T-helper 17 cell (primary cell): Measurements from ENCODE around the gene MAN2A1. TPM values are rescaled to one million over a fixed set of nuclear protein-coding genes. Genes with fewer than 3 reads are reported as not detected.
"Not testable (repeated sequence)": the region's sequence is repeated elsewhere in the genome, so short reads cannot be mapped to it uniquely, and the experiment has no call there.

Experiments
- ATAC-seq: fragments of 150-1000 bp; cut with Tn5 transposase; 2 replicates; pipeline ENCODE4 v1.10.0; 2021; ENCODE audit warnings: mild to moderate bottlenecking, moderate library complexity
- DNase-seq, 3 donors: peaks; one replicate each; pipeline versions ENCODE4 v3.0.0 to v3.0.0-alpha.2; 2020 to 2021
- H3K9me3 ChIP-seq: one replicate; pipeline ENCODE4 v1.7.0; 2013; ENCODE audit warnings: low read length, mild to moderate bottlenecking; ENCODE audit not compliant: control insufficient read depth, poor library complexity, severe bottlenecking
- H3K27ac Mint-ChIP-seq: one replicate; pipeline ENCODE4 v1.8.0; 2022; ENCODE audit warnings: mild to moderate bottlenecking, moderate library complexity, mixed read lengths
- H3K27me3 Mint-ChIP-seq: one replicate; pipeline ENCODE4 v1.8.0; 2022; ENCODE audit warnings: mixed read lengths
- H3K36me3 Mint-ChIP-seq: one replicate; pipeline ENCODE4 v1.8.0; 2022; ENCODE audit warnings: low read depth, mixed read lengths
- H3K4me1 Mint-ChIP-seq: one replicate; pipeline ENCODE4 v1.8.0; 2022; ENCODE audit warnings: mild to moderate bottlenecking, mixed read lengths
- H3K4me3 Mint-ChIP-seq: one replicate; pipeline ENCODE4 v1.8.0; 2022; ENCODE audit warnings: mild to moderate bottlenecking, moderate library complexity, mixed read lengths
- total RNA-seq, 4 donors: library from RNA in 2 of 4; stranded (reverse) in 2 of 4; gene quantifications; one replicate each; pipeline ENCODE4 v1.2.3 and lab custom pipeline; 2022 to 2026

The MAN2A1 gene
- total RNA-seq, 2 donors from 2014 or later, result 51.6 to 53.3 TPM

DNA sequence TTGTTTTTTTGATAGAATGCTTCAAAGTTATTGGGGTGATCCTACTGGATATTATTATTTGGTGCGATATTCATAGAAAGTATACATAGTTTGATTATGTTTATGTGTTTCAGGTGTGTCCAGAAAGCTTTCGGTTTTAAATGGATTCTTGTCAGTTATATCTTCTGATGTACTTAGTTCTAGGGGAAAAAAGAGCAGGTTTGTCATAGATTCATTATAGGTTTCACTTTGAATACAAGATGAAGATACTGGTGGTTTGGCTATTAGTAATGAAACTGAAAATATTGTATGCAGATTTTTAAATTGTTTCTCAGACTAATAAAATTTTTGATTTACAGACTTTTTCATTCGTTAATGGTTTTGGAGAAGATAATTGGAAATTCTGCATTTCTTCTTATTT, 98.9 kb downstream of the MAN2A1 start:
- Mint-ChIP-seq H3K36me3 (peaks cover 14% of the 10 kb centered on the region), H3K27me3 (no peaks in the 10 kb centered on the region), H3K4me3 (peak overlapping the region; percentile 28), H3K4me1 (peaks cover 12% of the 10 kb centered on the region), H3K27ac (peak overlapping the region; percentile 49)
- no peaks in the 10 kb centered on the region for H3K9me3 ChIP-seq
- no peak for DNase-seq
- no peak for ATAC-seq

DNA sequence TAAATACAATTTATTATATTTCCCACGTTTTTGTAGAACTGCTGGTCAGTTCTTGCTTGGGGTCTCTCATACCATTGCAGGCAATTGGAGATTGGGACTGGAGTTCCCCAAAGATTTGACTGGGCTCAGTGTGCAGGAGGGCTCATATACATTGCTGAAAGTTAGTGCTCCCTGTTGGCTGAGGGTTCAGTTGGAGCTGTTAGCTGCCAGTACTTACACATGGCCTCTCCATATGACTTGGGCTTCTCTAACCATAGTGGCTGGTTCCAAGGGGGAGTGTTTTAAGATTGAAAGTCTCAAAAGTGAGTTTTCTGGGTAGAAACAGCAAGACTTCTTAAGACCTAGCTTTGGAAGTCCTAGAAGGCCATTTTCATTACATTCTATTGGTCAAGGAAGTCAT, 102.9 kb downstream of the MAN2A1 start:
- H3K9me3 ChIP-seq, result no peaks in the 10 kb centered on the region
- DNase-seq, result no peak
- H3K36me3 Mint-ChIP-seq, result peaks cover 9% of the 10 kb centered on the region
- H3K4me3 Mint-ChIP-seq, result no peak overlapping the region
- H3K27ac Mint-ChIP-seq, result no peak overlapping the region
- H3K4me1 Mint-ChIP-seq, result peaks cover 3% of the 10 kb centered on the region
- ATAC-seq, result no peak
- no peaks in the 10 kb centered on the region for H3K27me3 Mint-ChIP-seq

DNA sequence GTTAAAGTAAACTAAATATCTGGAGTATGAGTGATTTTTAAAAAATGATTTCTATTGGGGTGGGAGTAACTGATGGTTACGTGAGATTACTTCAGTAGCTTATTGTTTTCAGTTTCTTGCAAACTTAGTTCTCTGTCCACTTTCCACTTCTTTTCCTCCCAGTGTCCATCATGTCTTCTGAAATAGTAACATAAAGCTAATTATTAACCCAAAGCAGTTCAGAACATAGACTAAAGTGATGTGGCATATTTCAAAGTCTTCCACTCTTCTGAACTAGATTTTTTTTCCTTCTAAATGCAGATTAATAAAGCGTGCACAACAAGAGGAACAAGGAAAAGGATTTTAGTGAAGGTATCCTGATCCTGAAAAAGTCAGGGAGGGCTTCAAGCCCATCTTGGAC, 114.1 kb downstream of the MAN2A1 start:
- Mint-ChIP-seq H3K4me3 (no peak overlapping the region), H3K27ac (no peak overlapping the region), H3K36me3 (peaks cover 9% of the 10 kb centered on the region), H3K4me1 (peaks cover 7% of the 10 kb centered on the region), H3K27me3 (no peaks in the 10 kb centered on the region)
- DNase-seq, result no peak
- no peak for ATAC-seq
- H3K9me3 ChIP-seq, result no peaks in the 10 kb centered on the region

DNA sequence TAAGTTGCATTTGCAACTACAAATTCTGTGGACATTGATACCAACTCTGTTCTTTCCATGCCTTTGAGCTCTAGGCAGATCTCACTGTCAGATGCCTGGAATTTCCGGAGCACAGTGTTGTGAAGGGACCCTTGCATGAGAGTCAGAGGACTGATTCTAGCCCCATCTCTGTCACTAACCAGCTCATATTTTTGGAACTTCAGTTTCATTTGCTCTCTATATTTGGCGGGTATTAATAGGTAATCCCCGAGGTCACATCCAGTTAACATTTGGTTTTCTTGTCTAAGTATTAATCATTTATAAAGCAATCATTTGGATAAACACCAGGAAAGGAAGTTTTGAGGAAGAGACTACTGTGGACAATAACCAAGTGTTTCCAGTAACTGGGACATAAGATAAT, 115.7 kb downstream of the MAN2A1 start:
- Mint-ChIP-seq H3K27me3 (no peaks in the 10 kb centered on the region), H3K4me1 (peaks cover 6% of the 10 kb centered on the region), H3K4me3 (no peak overlapping the region), H3K36me3 (peaks cover 5% of the 10 kb centered on the region), H3K27ac (no peak overlapping the region)
- DNase-seq (no peak), ATAC-seq (no peak)
- H3K9me3 ChIP-seq, result no peaks in the 10 kb centered on the region

DNA sequence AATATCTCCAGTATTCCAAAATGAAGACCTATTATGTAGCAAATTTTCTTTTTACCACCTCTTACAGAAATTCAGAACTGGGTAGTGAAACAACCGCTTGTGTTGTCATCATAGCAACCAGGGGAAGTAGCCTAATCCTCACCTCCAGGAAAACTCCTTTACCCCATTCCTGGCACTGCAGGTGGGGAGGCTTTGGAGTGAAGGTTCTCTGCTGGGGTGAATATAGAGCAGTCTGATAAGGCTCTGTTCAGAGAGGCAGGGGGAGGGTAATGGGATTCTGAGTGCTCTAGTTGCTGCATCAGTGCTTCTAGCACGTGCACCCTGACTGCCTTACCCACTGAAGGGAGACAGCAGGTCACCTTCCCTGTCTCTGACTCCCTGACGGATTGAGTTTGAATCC, 116.2 kb downstream of the MAN2A1 start:
- no peak overlapping the region for H3K4me3 Mint-ChIP-seq
- no peaks in the 10 kb centered on the region for H3K27me3 Mint-ChIP-seq
- H3K9me3 ChIP-seq, result no peaks in the 10 kb centered on the region
- DNase-seq, result no peak
- H3K4me1 Mint-ChIP-seq, result peaks cover 4% of the 10 kb centered on the region
- ATAC-seq, result no peak
- peaks cover 5% of the 10 kb centered on the region for H3K36me3 Mint-ChIP-seq
- H3K27ac Mint-ChIP-seq, result no peak overlapping the region

DNA sequence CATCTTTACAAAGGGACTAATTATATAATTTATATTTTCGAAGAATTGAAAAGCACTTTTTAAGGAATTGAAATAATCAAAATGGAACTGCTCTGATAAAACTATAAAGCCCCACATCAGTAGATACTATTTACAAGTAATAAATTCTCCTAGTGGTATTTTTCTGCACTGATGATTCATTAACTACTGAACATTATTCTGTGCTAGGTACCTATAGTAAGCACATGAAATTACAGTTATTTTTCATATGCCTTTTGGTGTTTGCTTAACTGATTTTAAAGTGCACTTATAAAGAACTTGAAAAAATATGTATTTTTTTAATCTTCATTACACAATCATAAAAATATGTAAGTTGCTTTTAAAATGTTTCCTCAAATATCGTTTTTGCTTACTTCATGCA, 123.0 kb downstream of the MAN2A1 start:
- ATAC-seq (no peak), DNase-seq (no peak)
- Mint-ChIP-seq H3K4me3 (no peak overlapping the region), H3K27me3 (no peaks in the 10 kb centered on the region), H3K4me1 (peaks cover 5% of the 10 kb centered on the region), H3K27ac (no peak overlapping the region), H3K36me3 (peaks cover 8% of the 10 kb centered on the region)
- H3K9me3 ChIP-seq, result no peaks in the 10 kb centered on the region

DNA sequence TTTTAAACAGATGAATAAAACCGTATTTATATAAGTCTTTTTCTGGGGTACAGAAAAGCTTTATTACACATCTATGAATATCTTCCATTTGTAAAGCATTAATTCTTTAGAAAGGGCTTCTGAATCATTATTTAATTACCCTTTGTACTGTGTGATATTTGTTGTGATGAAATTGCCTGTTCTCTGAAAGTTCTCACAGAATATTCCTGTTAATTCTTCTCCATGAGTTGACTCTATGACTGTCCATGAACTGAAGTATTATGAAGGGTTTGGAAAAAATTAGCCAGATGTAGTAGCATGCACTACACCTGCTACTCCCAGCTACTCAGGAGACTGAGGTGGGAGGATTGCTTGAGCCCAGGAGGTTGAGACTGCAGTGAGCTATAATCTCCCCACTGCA, 127.0 kb downstream of the MAN2A1 start:
- Mint-ChIP-seq H3K4me1 (peaks cover 2% of the 10 kb centered on the region), H3K27me3 (no peaks in the 10 kb centered on the region), H3K4me3 (no peak overlapping the region), H3K27ac (no peak overlapping the region), H3K36me3 (peaks cover 3% of the 10 kb centered on the region)
- ATAC-seq, result no peak
- no peak for DNase-seq
- H3K9me3 ChIP-seq, result no peaks in the 10 kb centered on the region

DNA sequence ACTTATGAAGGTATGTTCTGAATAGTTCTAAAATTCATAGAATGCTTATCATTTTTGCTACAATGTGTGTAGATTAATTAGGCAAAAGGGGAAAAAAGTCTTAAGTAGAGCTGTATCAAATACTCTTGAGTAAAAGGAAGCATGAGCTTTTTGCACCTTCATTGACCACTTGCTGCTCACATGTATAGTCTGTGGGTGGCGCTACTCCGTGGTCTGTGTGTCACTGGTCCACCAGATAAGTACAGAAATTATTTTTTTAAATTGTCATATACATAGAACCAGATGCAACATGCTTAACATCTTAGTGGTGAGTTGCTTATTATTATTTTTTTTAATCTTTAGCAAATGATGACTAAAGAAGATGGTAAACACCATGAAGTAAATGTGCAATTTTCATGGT, 130.2 kb downstream of the MAN2A1 start:
- Mint-ChIP-seq H3K4me1 (peaks cover 2% of the 10 kb centered on the region), H3K27ac (no peak overlapping the region), H3K27me3 (no peaks in the 10 kb centered on the region), H3K36me3 (peaks cover 3% of the 10 kb centered on the region), H3K4me3 (no peak overlapping the region)
- no peaks in the 10 kb centered on the region for H3K9me3 ChIP-seq
- no peak for DNase-seq
- no peak for ATAC-seq

DNA sequence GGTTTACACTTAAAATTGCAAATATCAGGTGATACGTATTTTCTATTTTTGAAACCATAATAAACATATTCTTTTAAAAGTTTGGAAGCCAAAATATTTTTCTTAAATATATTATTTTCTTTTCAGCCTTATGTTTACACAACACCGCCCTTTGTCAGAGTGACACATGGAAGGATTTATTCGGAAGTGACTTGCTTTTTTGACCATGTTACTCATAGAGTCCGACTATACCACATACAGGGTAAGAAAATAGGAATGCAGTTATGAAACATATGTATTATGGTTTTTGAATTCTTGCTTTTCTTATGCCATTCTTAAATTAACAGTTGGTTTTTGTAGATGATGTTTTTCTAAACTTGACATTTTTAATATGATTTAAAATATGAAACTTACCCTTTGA, 133.9 kb downstream of the MAN2A1 start:
- no peak for ATAC-seq
- H3K36me3 Mint-ChIP-seq, result peaks cover 5% of the 10 kb centered on the region

DNA sequence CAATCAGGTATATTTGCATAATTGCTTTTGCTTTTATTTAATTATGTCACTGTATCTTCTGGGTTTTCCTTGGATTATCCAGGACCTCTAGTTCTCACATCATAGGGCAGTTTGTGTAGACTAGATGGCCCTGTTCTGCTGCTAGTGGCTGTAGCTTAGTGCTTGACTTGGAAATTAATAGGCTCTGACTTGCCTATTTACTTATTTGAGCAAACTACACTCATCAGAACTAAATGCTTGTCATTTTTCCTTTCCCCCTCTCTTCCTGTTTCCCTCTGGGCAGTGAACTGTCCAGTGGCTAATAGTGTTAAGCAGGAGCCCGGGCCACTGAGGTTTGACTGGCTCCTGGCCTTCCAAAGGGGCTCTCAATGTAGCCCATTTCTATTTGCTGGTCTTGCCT, 135.7 kb downstream of the MAN2A1 start:
- ATAC-seq, result no peak
- no peaks in the 10 kb centered on the region for H3K4me1 Mint-ChIP-seq
- no peaks in the 10 kb centered on the region for H3K9me3 ChIP-seq
- no peak overlapping the region for H3K27ac Mint-ChIP-seq
- DNase-seq, result no peak
- peaks cover 5% of the 10 kb centered on the region for H3K36me3 Mint-ChIP-seq
- no peak overlapping the region for H3K4me3 Mint-ChIP-seq
- H3K27me3 Mint-ChIP-seq, result no peaks in the 10 kb centered on the region

More for the DNA sequence above, 133.9 kb downstream of the MAN2A1 start:
- no peak for DNase-seq
- Mint-ChIP-seq H3K4me1 (no peaks in the 10 kb centered on the region), H3K4me3 (no peak overlapping the region), H3K27ac (no peak overlapping the region), H3K27me3 (no peaks in the 10 kb centered on the region)
- no peaks in the 10 kb centered on the region for H3K9me3 ChIP-seq

DNA sequence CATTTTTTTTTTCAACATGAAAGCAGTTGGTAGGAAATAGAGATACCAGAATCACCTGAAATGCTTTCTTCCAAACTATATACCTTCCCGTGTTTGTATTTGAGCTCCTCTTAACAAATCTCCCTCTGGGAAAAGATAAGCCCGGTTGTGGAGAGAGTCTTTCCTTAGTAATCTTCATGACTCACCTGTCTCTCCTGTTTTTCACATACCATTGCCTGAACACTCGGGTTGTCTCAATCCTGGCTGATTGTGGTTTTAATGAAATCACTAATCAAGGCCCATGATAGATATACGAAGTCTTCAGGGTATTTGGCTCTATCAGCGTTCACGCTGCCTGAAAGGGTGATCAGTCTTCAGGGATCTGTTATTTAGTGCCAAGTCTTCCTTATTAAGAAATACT, 136.7 kb downstream of the MAN2A1 start:
- H3K4me3 Mint-ChIP-seq, result no peak overlapping the region
- H3K36me3 Mint-ChIP-seq, result peaks cover 7% of the 10 kb centered on the region
- DNase-seq, result no peak

DNA sequence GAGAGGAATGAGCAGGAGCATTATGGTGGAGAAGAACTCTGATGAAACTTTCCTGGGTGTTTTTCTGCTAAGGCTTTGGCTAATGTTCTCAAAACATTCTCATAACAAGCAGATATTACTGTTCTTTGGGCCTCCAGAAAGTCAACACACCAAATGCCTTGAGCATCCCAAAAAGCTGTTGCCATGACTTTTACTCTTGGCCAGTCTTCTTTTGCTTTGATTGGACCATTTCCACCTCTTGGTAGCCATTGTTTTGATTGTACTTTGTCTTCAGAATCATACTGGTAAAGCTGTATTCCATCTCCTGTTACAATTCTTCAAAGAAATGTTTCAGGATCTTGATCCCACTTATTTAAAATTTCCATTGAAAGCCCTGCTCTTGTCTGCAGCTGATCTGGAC, 139.6 kb downstream of the MAN2A1 start:
- DNase-seq (no peak), ATAC-seq (no peak)
- H3K9me3 ChIP-seq, result no peaks in the 10 kb centered on the region
- H3K4me3 Mint-ChIP-seq, result no peak overlapping the region
- no peaks in the 10 kb centered on the region for H3K27me3 Mint-ChIP-seq
- H3K4me1 Mint-ChIP-seq, result peaks cover 2% of the 10 kb centered on the region
- H3K36me3 Mint-ChIP-seq, result peaks cover 7% of the 10 kb centered on the region
- H3K27ac Mint-ChIP-seq, result peak overlapping the region; percentile 54

More for the DNA sequence above, 136.7 kb downstream of the MAN2A1 start:
- H3K4me1 Mint-ChIP-seq, result peaks cover 2% of the 10 kb centered on the region
- no peak for ATAC-seq
- no peaks in the 10 kb centered on the region for H3K27me3 Mint-ChIP-seq
- H3K9me3 ChIP-seq, result no peaks in the 10 kb centered on the region
- no peak overlapping the region for H3K27ac Mint-ChIP-seq

DNA sequence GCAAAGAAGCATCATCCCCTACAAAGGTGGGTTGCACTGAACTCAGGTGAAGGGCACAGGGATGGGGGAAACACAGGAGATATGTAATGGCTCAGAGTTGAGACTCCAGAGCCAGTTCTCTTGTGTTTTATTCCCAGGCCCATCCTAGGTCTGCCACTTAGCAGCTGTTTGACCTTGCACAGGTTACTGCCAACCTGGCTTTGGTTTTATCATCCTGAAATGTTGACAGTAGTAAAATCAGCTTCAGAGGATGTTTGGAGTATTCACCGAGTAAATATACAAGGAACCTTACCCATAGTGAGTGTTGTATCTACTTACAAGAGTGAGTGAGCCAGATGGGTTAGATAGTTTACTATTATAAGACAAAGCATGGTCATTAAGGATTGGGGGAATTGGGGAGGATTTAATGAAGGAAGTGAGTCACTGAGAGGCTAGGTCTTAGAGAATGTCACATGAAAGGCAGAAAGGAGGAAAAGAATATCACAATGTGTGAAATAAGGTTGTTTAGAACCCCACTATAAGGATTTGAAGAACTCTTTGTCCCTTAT, 141.3 kb downstream of the MAN2A1 start:
- Mint-ChIP-seq H3K36me3 (peaks cover 6% of the 10 kb centered on the region), H3K4me1 (peaks cover 2% of the 10 kb centered on the region), H3K27ac (no peak overlapping the region), H3K27me3 (no peaks in the 10 kb centered on the region), H3K4me3 (no peak overlapping the region)
- ATAC-seq, result no peak
- DNase-seq, result no peak
- H3K9me3 ChIP-seq, result no peaks in the 10 kb centered on the region

DNA sequence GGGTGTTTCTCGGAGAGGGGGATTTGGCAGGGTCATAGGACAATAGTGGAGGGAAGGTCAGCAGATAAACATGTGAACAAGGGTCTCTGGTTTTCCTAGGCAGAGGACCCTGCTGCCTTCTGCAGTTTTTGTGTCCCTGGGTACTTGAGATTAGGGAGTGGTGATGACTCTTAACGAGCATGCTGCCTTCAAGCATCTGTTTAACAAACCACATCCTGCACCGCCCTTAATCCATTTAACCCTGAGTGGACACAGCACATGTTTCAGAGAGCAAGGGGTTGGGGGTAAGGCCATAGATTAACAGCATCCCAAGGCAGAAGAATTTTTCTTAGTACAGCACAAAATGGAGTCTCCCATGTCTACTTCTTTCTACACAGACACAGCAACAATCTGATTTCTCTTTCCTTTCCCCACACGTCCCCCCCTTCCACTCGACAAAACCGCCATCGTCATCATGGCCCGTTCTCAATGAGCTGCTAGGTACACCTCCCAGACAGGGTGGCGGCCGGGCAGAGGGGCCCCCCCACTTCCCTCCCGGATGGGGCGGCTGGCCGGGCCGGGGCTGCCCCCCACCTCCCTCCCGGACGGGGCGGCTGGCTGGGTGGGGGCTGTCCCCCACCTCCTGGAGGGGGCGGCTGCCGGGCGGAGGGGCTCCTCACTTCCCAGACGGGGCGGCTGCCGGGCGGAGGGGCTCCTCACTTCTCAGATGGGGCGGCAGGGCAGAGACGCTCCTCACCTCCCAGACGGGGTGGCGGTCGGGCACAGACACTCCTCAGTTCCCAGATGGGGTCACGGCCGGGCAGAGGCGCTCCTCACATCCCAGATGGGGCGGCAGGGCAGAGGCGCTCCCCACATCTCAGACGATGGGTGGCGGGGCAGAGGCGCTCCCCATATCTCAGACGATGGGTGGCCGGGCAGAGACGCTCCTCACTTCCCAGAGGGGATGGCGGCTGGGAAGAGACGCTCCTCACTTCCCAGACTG, 142.8 kb downstream of the MAN2A1 start:
- not testable (repeated sequence) for H3K27me3 Mint-ChIP-seq, H3K4me1 Mint-ChIP-seq, DNase-seq, H3K4me3 Mint-ChIP-seq, H3K9me3 ChIP-seq, H3K36me3 Mint-ChIP-seq, H3K27ac Mint-ChIP-seq, ATAC-seq
